Measurements from ENCODE around the gene SACM1L.

The SACM1L gene

DNA sequence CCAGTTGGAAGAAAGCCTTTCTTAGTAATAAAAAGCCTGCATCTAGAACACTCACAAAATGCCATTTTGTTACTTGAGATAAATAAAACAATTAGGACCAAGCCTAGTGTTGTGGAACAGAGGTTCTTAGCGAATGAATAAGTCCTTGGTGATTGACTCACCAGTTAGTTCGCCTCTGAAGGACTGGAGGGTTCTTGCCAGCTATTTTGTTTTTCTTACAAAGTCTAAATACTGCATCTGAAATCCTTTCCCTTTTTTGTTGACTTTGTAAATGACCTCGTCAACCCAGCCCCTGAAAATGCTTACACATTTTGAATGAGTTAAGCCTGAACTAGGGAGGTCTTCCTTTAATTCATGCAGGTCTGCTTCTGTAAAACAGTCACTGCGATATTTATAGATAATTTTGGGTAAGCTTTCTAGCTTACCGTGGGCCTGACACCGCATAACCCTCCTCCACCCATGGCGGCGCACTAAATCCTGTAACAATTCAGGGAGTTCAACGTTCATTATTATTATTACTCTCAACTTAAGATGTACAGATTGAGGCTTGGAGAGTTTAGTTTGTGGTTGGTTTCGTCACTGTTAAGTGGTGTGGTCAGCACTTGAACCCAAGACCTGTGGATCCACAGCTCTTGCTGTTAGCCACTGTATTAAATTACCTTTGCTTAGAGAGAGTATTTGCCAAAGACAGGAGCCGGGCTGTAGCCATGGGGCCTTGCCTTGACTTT is 45.0 kb upstream of the SACM1L start:
- no peaks in the 10 kb centered on the region for H3K27me3 ChIP-seq (ENCODE audit: insufficient read depth, low read depth, severe bottlenecking)
- TF ChIP-seq, protein P1, sequence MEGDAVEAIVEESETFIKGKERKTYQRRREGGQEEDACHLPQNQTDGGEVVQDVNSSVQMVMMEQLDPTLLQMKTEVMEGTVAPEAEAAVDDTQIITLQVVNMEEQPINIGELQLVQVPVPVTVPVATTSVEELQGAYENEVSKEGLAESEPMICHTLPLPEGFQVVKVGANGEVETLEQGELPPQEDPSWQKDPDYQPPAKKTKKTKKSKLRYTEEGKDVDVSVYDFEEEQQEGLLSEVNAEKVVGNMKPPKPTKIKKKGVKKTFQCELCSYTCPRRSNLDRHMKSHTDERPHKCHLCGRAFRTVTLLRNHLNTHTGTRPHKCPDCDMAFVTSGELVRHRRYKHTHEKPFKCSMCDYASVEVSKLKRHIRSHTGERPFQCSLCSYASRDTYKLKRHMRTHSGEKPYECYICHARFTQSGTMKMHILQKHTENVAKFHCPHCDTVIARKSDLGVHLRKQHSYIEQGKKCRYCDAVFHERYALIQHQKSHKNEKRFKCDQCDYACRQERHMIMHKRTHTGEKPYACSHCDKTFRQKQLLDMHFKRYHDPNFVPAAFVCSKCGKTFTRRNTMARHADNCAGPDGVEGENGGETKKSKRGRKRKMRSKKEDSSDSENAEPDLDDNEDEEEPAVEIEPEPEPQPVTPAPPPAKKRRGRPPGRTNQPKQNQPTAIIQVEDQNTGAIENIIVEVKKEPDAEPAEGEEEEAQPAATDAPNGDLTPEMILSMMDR (IDR thresholded peaks at IDR 0.05; ENCODE audit: low read depth, low read length), result no peak
- H3K36me3 ChIP-seq, result peaks cover 8% of the 10 kb centered on the region; the same call in 1 of the 2 replicates
- H3K27ac ChIP-seq, result no peak overlapping the region
- H3K4me3 ChIP-seq (ENCODE audit: low read depth, low read length), result no peak overlapping the region
- H3K9me3 ChIP-seq (ENCODE audit: severe bottlenecking), result no peaks in the 10 kb centered on the region
- no peak for DNase-seq

DNA sequence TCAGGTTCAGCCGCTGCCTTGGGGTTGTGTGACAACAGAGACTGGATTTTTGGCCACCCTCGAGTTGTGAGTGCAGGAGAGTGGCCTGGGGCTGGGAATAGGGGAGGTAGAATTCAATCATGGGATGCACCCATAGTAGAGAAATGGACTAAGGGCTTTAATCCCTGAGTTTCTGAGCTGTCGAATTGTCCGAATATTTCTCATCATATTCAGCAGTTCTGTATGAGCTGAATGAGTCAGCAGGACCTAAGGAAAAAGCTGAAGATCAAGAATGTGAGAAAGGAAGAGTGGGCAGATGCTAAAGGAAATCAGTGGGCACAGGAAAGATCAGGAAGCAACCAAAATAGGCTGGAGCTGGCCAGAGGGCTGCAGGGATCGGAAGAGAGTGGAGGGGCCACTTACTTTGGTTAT is 44.4 kb upstream of the SACM1L start:
- no peak overlapping the region for H3K27ac ChIP-seq
- peaks cover 8% of the 10 kb centered on the region; the same call in 1 of the 2 replicates for H3K36me3 ChIP-seq
- DNase-seq, result no peak
- H3K4me3 ChIP-seq (ENCODE audit: low read depth, low read length), result no peak overlapping the region
- TF ChIP-seq, protein P1 (IDR thresholded peaks at IDR 0.05; ENCODE audit: low read depth, low read length), result no peak
- no peaks in the 10 kb centered on the region for H3K9me3 ChIP-seq (ENCODE audit: severe bottlenecking)
- H3K27me3 ChIP-seq (ENCODE audit: insufficient read depth, low read depth, severe bottlenecking), result no peaks in the 10 kb centered on the region

DNA sequence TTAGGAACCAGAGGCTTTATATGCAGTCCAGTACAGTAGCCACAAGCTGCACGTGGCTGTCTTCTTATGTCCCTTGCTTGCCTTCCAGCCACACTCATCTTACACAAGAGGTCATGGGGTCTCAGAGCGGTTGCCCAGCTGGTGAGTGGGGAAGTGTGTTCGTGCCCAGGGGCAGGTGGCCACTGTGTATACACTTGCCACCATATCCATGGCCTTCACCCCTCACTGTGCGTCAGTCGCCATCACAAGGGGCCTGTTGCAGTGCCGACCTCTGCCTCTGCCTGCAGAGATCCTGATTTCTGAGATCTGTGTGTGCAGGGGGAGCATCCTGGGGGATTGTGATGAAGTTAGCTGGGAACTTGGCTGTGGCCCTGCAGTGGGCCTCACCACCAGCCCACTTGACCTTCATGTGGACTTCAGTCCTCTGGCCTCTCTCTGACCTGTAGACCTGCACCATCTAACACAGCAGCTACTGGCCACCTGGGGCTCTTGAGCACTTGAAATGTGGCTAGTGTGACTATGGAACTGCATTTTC is 43.1 kb upstream of the SACM1L start:
- Histone ChIP-seq H3K27ac (no peak overlapping the region), H3K9me3 (ENCODE audit: severe bottlenecking) (no peaks in the 10 kb centered on the region), H3K4me3 (ENCODE audit: low read depth, low read length) (no peak overlapping the region), H3K36me3 (0 out of 2 replicates have a peak, but pooled peaks cover 5% of the 10 kb centered on the region), H3K27me3 (ENCODE audit: insufficient read depth, low read depth, severe bottlenecking) (no peaks in the 10 kb centered on the region)
- DNase-seq, result no peak
- TF ChIP-seq, protein P1 (IDR thresholded peaks at IDR 0.05; ENCODE audit: low read depth, low read length), result no peak

DNA sequence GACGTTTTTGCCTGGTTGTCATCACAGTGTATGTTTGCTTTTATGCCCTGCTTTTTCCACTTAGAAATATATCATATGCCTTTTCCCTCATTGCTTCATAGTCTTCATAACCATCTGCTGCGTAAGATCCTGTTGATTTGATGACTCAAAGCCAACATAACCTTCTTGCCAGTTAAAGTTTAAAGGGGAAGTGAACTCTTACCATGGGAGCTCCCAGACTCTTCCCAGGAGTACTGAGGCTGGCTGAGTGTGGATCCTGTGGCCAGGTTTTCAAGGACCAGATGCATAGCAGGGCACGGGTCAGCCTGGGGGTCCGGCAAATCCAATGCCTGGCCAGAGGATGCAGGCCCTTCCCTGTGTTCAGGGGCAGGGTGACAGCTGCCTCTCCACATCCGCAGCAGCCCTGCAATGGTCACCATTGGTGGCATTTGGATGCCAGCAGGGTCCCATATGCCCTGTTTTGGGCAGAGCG is 42.0 kb upstream of the SACM1L start:
- DNase-seq, result no peak
- Histone ChIP-seq H3K27me3 (ENCODE audit: insufficient read depth, low read depth, severe bottlenecking) (no peaks in the 10 kb centered on the region), H3K9me3 (ENCODE audit: severe bottlenecking) (no peaks in the 10 kb centered on the region), H3K36me3 (0 out of 2 replicates have a peak, but pooled peaks cover 5% of the 10 kb centered on the region), H3K4me3 (ENCODE audit: low read depth, low read length) (no peak overlapping the region), H3K27ac (no peak overlapping the region)
- TF ChIP-seq, protein P1 (IDR thresholded peaks at IDR 0.05; ENCODE audit: low read depth, low read length), result no peak

DNA sequence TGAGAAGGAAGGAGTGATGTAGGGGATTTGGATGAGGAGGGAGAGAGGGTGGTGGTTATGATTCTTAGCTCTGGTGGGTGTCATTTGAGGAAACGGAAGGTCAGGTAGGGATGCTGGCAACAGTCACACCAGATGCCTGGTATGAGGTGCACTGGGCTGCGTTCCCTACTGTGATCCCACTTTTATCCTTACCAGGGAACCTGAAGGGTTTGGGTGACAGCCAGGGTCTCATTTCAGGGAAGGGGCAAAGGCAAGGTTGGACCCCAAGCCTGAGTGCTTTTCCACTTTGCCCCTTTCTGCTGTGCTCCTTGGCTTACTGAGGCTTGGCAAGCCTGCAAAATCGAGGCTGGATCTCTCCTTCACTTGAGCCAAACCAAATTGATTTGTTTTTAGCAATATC is 36.0 kb upstream of the SACM1L start:
- no peak overlapping the region for H3K4me3 ChIP-seq (ENCODE audit: low read depth, low read length)
- H3K27ac ChIP-seq, result no peak overlapping the region
- DNase-seq, result no peak
- no peaks in the 10 kb centered on the region for H3K27me3 ChIP-seq (ENCODE audit: insufficient read depth, low read depth, severe bottlenecking)
- H3K9me3 ChIP-seq (ENCODE audit: severe bottlenecking), result no peaks in the 10 kb centered on the region
- TF ChIP-seq, protein P1 (IDR thresholded peaks at IDR 0.05; ENCODE audit: low read depth, low read length), result no peak
- H3K36me3 ChIP-seq, result no peaks in the 10 kb centered on the region

All from WERI-Rb-1 (cell line).